Activated naive CD4-positive, alpha-beta T cell treated with anti-CD3 and anti-CD28 coated beads, Interleukin-2, amount 50 U/mL, for 24 hours (primary cell): ENCODE data around the gene SLC7A10.
A peak's percentile ranks its signal among the peaks of the same experiment; 100 is the strongest.
"Not testable (repeated sequence)": the region's sequence is repeated elsewhere in the genome, so short reads cannot be mapped to it uniquely, and the experiment has no call there.

ENCODE experiments used
- H3K27ac Mint-ChIP-seq: one replicate; pipeline ENCODE4 v1.8.0; 2021; ENCODE audit warnings: mild to moderate bottlenecking, mixed read lengths
- H3K27me3 Mint-ChIP-seq: one replicate; pipeline ENCODE4 v1.8.0; 2021; ENCODE audit warnings: mixed read lengths
- H3K36me3 Mint-ChIP-seq: one replicate; pipeline ENCODE4 v1.8.0; 2021; ENCODE audit warnings: mixed read lengths
- H3K4me1 Mint-ChIP-seq: one replicate; pipeline ENCODE4 v1.8.0; 2021; ENCODE audit warnings: mixed read lengths
- H3K4me3 Mint-ChIP-seq: one replicate; pipeline ENCODE4 v1.8.0; 2021; ENCODE audit warnings: mild to moderate bottlenecking, mixed read lengths
- H3K9me3 Mint-ChIP-seq: one replicate; pipeline ENCODE4 v1.8.0; 2021; ENCODE audit warnings: mixed read lengths

Gene SLC7A10

DNA sequence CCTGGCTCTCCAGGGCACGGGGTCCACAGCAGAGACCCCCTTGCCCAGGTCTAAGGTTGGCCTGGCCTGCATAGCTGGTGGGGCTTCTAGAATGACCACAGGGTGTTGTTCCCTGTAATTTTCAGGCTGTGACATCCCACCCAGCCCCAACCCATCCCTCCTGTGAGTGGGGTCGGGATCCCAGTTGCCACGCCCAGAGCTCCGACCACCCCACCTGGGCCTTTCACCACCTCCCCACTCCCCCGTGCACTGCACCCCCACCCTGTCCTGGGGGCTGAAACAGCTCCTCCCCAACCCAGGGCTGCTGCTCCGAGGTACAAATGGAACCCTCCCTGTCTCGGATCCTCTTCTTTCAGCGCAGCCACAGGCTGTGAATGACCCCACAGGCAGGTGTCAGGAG, 8.4 kb upstream of the SLC7A10 start:
- Mint-ChIP-seq H3K27me3 (peaks cover 10% of the 10 kb centered on the region), H3K4me3 (no peak overlapping the region), H3K4me1 (no peaks in the 10 kb centered on the region), H3K36me3 (no peaks in the 10 kb centered on the region), H3K27ac (no peak overlapping the region), H3K9me3 (no peaks in the 10 kb centered on the region)

GRCh38 chr19:33233056-33233873, 7.6 kb upstream of the SLC7A10 start:
- no peaks in the 10 kb centered on the region for H3K4me1 Mint-ChIP-seq
- peaks cover 16% of the 10 kb centered on the region for H3K27me3 Mint-ChIP-seq

GRCh38 chr19:33232656-33233055, 7.0 kb upstream of the SLC7A10 start:
- Mint-ChIP-seq H3K4me1 (no peaks in the 10 kb centered on the region), H3K9me3 (peaks cover 12% of the 10 kb centered on the region), H3K4me3 (no peak overlapping the region), H3K36me3 (peaks cover 8% of the 10 kb centered on the region), H3K27ac (no peak overlapping the region), H3K27me3 (peaks cover 20% of the 10 kb centered on the region)

More at GRCh38 chr19:33233056-33233873, 7.6 kb upstream of the SLC7A10 start:
- H3K36me3 Mint-ChIP-seq, result peaks cover 5% of the 10 kb centered on the region
- no peak overlapping the region for H3K27ac Mint-ChIP-seq
- H3K4me3 Mint-ChIP-seq, result no peak overlapping the region
- H3K9me3 Mint-ChIP-seq, result peaks cover 6% of the 10 kb centered on the region

DNA sequence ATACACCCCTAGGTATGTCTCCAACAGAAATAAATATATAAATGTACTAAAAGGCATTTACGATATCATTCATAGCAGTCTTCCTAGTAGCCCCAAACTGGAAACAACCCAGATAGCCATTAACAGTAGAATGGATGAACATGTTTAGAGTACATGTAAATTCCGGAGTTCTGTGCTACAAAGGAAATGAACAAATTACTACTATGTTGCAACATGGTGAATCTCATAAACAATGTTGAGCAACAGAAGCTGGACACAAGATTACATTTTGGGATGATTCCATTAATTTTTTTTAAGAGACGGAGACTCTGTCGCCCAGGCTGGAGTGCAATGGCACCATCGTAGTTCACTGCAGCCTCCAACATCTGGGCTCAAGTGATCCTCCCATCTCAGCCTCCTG, 5.9 kb upstream of the SLC7A10 start:
- peaks cover 13% of the 10 kb centered on the region for H3K9me3 Mint-ChIP-seq
- peaks cover under 1% of the 10 kb centered on the region for H3K4me1 Mint-ChIP-seq
- H3K27me3 Mint-ChIP-seq, result peaks cover 26% of the 10 kb centered on the region
- no peak overlapping the region for H3K4me3 Mint-ChIP-seq
- peaks cover 11% of the 10 kb centered on the region for H3K36me3 Mint-ChIP-seq
- H3K27ac Mint-ChIP-seq, result no peak overlapping the region

DNA sequence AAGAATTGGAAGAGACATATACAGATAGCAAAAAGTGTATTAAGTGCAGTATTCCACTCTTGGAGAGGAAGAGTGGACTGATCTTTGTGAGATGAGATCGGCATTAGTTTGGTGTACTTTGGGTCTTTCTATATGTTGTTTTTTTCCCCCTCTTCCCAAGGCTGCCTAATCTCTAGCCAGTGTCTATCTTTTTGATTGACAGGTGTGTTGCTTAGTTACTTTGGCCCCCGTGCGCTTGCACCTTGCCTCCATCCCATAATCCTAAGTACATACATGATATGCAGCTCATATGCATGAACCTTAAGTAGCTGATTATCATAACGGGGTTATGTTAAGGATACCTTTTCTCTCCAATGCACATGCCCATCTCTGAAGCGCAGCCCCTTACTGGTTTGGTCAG, 4.3 kb upstream of the SLC7A10 start:
- Mint-ChIP-seq H3K27me3 (peaks cover 33% of the 10 kb centered on the region), H3K9me3 (peaks cover 13% of the 10 kb centered on the region), H3K4me1 (peaks cover 10% of the 10 kb centered on the region), H3K27ac (no peak overlapping the region), H3K36me3 (peaks cover 11% of the 10 kb centered on the region), H3K4me3 (no peak overlapping the region)

- H3K4me3 Mint-ChIP-seq, result no peak overlapping the region
- peaks cover 38% of the 10 kb centered on the region for H3K27me3 Mint-ChIP-seq
- peaks cover 11% of the 10 kb centered on the region for H3K4me1 Mint-ChIP-seq
- H3K36me3 Mint-ChIP-seq, result peaks cover 11% of the 10 kb centered on the region
- H3K9me3 Mint-ChIP-seq, result peaks cover 13% of the 10 kb centered on the region
- H3K27ac Mint-ChIP-seq, result no peak overlapping the region
Measured at GRCh38 chr19:33227870-33228599, 2.4 kb upstream of the SLC7A10 start.

DNA sequence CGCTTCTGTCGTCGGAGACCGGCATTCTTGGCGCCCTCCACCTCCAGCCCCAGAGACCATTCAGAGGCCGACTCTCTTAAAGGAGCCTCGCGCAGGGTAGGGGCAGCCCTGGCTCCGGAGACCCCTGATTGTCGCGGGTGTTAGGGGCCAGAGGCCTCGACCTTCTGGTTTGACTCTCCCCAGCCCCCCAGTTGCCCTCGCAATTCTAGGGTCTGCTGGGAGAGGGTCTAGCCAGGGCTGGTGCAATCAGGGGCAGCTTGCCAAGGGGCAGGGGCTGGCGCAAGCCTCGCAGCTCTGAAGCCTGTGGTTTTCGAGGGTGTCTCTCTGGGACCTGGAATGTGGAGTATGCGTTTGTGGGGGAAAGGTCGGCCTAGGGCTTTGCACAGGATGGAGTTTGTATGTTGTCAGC, 1.6 kb upstream of the SLC7A10 start:
- H3K4me3 Mint-ChIP-seq, result peak overlapping the region; percentile 56
- peaks cover 11% of the 10 kb centered on the region for H3K36me3 Mint-ChIP-seq
- peaks cover 42% of the 10 kb centered on the region for H3K27me3 Mint-ChIP-seq
- peaks cover 13% of the 10 kb centered on the region for H3K9me3 Mint-ChIP-seq
- H3K4me1 Mint-ChIP-seq, result peaks cover 11% of the 10 kb centered on the region
- H3K27ac Mint-ChIP-seq, result no peak overlapping the region

DNA sequence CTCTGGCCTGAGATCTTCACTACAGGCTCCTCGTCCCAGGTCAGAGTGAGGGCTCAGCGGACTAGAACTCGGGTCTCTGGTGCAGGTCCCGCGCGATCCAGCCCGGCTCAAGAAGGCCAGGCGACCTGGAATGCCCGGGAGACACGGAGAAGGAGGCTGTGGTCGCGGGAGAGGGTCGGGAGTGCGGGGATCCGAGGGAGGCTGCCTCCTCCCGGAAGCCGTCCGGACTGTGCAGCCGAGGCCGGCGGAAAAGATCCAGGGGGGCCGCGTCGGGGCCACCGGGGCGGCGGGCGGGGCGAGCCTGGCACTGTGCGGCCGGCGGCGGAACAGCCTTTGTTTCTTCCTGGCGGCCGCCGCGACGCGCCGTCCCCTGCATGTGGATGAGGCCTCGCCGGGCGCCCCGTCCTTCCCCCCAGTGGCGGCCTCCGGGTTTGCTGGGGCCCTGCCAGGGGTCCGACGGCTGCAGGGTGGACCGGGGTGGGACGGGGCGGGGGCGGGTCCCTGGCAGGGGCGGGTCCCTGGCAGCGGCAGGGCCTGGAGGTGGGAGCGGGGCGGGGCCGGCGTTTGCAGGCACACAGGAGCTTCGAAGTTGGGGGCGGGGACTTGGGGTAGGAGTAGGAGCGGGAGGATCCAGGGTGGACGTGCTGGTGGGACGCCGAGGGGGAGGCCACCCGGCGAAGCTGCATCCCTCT, 1.0 kb upstream of the SLC7A10 start:
- H3K4me1 Mint-ChIP-seq, result peaks cover 11% of the 10 kb centered on the region
- H3K27ac Mint-ChIP-seq, result no peak overlapping the region
- peaks cover 13% of the 10 kb centered on the region for H3K9me3 Mint-ChIP-seq
- H3K36me3 Mint-ChIP-seq, result peaks cover 11% of the 10 kb centered on the region
- H3K4me3 Mint-ChIP-seq, result peak overlapping the region; percentile 72
- peaks cover 42% of the 10 kb centered on the region for H3K27me3 Mint-ChIP-seq

- H3K4me1 Mint-ChIP-seq, result peaks cover 11% of the 10 kb centered on the region
- H3K27me3 Mint-ChIP-seq, result peaks cover 37% of the 10 kb centered on the region
- peak overlapping the region; percentile 63 for H3K4me3 Mint-ChIP-seq
- H3K36me3 Mint-ChIP-seq, result peaks cover 11% of the 10 kb centered on the region
- H3K9me3 Mint-ChIP-seq, result peaks cover 13% of the 10 kb centered on the region
- no peak overlapping the region for H3K27ac Mint-ChIP-seq
Measured at GRCh38 chr19:33224694-33225457, 774 bp downstream of the SLC7A10 start.

DNA sequence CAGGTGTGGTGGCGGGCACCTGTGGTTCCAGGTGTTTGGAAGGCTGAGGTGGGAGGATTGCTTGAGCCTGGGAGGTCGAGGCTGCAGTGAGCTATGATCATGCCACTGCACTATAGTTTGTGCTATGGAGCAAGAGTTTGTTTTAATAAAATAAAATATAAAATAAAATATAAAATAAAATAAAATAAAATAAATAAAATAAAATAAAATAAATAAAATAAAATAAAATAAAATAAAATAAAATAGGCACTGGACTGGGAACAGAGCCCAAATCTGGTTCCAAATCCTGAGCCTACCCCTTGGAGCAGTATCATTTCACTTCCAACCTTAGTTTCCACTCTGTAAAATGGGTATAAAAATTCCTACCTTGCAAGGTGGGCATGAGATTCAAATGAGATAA, 3.4 kb downstream of the SLC7A10 start:
- not testable (repeated sequence) for H3K9me3 Mint-ChIP-seq, H3K36me3 Mint-ChIP-seq, H3K27ac Mint-ChIP-seq, H3K4me3 Mint-ChIP-seq
- Mint-ChIP-seq H3K27me3 (peaks cover 19% of the 10 kb centered on the region), H3K4me1 (peaks cover 11% of the 10 kb centered on the region)

DNA sequence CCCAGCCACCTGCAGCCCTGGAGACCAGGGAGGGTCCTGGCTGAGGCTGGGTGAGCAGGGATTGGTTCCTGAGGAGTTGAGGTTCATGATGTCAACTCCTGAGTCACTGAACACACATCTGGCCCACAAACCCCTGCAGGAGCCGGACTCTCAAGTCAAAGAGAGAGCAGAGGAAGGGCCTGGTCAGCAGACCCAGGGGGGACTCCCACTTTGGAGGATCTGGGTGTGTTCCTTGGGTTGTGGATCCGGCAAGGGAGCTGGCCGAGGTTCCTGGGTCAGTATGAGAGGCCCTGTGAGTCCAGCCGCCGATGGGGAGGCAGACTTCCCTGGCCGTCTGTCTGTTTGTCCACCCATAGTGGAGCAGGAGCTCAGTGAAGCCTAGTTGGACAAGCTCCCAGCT, 4.0 kb downstream of the SLC7A10 start:
- peaks cover 18% of the 10 kb centered on the region for H3K27me3 Mint-ChIP-seq
- H3K9me3 Mint-ChIP-seq, result no peaks in the 10 kb centered on the region
- no peaks in the 10 kb centered on the region for H3K36me3 Mint-ChIP-seq
- no peak overlapping the region for H3K27ac Mint-ChIP-seq
- H3K4me3 Mint-ChIP-seq, result no peak overlapping the region
- H3K4me1 Mint-ChIP-seq, result peaks cover 11% of the 10 kb centered on the region

DNA sequence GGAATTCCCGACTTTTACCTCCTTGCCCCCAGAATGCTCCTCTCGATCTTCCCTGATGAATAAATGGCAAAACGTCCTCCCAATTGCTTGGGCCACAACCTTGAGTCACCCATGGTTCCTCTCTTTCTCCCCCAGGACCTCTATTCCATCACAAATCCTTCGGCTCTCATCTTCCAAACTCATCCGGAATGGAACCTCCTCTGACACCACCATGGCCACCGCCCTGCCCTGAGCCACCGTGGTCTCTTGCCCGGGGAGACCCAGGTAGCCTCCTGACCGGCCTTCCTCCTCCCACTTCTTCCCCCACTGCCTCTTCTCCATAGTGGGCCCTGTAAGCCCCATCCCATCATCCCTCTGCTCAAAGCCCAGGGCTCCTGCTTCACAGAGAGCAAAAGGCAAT, 4.9 kb downstream of the SLC7A10 start:
- H3K4me3 Mint-ChIP-seq, result no peak overlapping the region
- H3K4me1 Mint-ChIP-seq, result peaks cover 3% of the 10 kb centered on the region
- peaks cover 12% of the 10 kb centered on the region for H3K27me3 Mint-ChIP-seq
- H3K36me3 Mint-ChIP-seq, result no peaks in the 10 kb centered on the region
- H3K27ac Mint-ChIP-seq, result no peak overlapping the region
- H3K9me3 Mint-ChIP-seq, result no peaks in the 10 kb centered on the region

DNA sequence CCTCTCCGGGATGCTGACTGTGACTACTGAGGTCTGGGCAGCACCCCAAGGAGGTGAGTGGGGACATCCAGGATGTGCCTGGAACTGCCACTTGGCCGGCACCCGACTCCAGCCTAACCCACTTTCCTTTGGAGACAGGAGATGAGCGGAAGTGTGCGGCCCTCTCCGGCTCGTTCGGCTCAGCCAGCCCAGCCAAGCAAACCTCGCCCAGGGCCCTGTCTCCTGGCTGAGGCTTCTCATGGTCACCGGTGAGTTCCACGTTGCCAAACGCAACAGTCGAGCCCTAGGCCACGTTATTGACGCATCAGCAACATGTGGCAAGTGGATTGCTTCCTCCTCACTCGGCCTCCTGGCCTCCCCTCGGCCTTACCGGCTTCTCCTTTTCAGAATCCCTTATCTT, 5.5 kb downstream of the SLC7A10 start:
- Mint-ChIP-seq H3K27ac (no peak overlapping the region), H3K9me3 (no peaks in the 10 kb centered on the region), H3K36me3 (no peaks in the 10 kb centered on the region), H3K4me1 (peaks cover 3% of the 10 kb centered on the region), H3K27me3 (peaks cover 11% of the 10 kb centered on the region), H3K4me3 (no peak overlapping the region)

DNA sequence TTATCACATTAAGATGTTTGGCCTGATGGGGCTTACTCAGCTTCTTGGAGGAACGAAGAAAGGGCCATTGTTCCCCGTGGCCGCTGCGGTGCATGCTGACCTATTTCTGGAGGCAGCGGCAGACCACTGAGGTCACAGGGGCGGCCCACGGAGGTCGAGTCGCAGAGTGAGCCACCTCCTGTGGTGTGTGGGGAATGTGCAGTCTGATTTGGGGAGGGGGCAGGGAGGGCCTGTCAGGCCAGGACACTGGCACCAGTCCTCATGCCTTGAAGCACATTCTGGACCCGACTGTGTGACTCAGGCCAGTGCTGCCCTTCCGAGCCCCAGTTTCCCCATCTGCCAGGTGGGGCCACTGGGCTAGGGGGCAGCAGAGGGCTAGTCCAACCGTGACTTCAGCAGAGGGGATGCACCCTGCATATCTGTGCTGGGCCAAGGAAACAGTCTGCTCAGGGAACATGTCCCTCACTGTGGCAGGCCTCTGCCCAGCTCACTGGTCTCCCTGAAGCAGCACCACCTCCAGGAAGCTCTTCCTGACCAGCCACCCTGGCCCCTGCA, 6.3 kb downstream of the SLC7A10 start:
- H3K4me3 Mint-ChIP-seq, result no peak overlapping the region
- H3K9me3 Mint-ChIP-seq, result no peaks in the 10 kb centered on the region
- no peaks in the 10 kb centered on the region for H3K36me3 Mint-ChIP-seq
- peaks cover 8% of the 10 kb centered on the region for H3K27me3 Mint-ChIP-seq
- H3K4me1 Mint-ChIP-seq, result no peaks in the 10 kb centered on the region
- no peak overlapping the region for H3K27ac Mint-ChIP-seq

- no peaks in the 10 kb centered on the region for H3K4me1 Mint-ChIP-seq
- H3K36me3 Mint-ChIP-seq, result no peaks in the 10 kb centered on the region
- H3K9me3 Mint-ChIP-seq, result no peaks in the 10 kb centered on the region
- H3K27ac Mint-ChIP-seq, result no peak overlapping the region
- H3K27me3 Mint-ChIP-seq, result peaks cover 4% of the 10 kb centered on the region
- no peak overlapping the region for H3K4me3 Mint-ChIP-seq
Measured at GRCh38 chr19:33217881-33218280, 7.8 kb downstream of the SLC7A10 start.
